ENCODE results near the gene CEACAM5.
A peak's percentile ranks its signal among the peaks of the same experiment; 100 is the strongest.

CEACAM5 gene

GRCh38 chr19:41708481-41708880 is at the start of gene CEACAM5:
Gene CEACAM5 (plus strand): TSS chr19:41708626. CDS start chr19:41708732, 106 bp downstream.
- DNase-seq, result no peak

- no peak for DNase-seq
These were observed 42.4 kb upstream of the CEACAM5 start for GRCh38 chr19:41666075-41666474.

- no peak for DNase-seq
These were observed 40.1 kb upstream of the CEACAM5 start for GRCh38 chr19:41668315-41668714.

GRCh38 chr19:41670755-41671154 is 37.7 kb upstream of the CEACAM5 start:
- DNase-seq, result no peak

GRCh38 chr19:41671486-41671885 is 36.9 kb upstream of the CEACAM5 start:
- no peak for DNase-seq

- DNase-seq, result no peak
These were observed 26.0 kb upstream of the CEACAM5 start for GRCh38 chr19:41682437-41682836.

- DNase-seq, result no peak
These were observed 21.0 kb upstream of the CEACAM5 start for GRCh38 chr19:41687419-41687818.

GRCh38 chr19:41688098-41688497 is 20.3 kb upstream of the CEACAM5 start, which contains the start of gene CEACAM7:
Gene CEACAM7 (minus strand): TSS chr19:41688270. CDS start chr19:41688165, 105 bp downstream.
- no peak for DNase-seq

GRCh38 chr19:41688687-41689086 is 19.7 kb upstream of the CEACAM5 start:
- no peak for DNase-seq

- no peak for DNase-seq
These were observed 18.2 kb upstream of the CEACAM5 start for GRCh38 chr19:41689993-41690800.

GRCh38 chr19:41690801-41691065 is 17.7 kb upstream of the CEACAM5 start:
- no peak for DNase-seq

- DNase-seq, result peak; percentile 22
These were observed 17.0 kb upstream of the CEACAM5 start for GRCh38 chr19:41691268-41691970.

GRCh38 chr19:41694196-41694595 is 14.2 kb upstream of the CEACAM5 start:
- DNase-seq, result no peak

GRCh38 chr19:41694831-41695635 is 13.4 kb upstream of the CEACAM5 start:
- no peak for DNase-seq

- no peak for DNase-seq
These were observed 12.7 kb upstream of the CEACAM5 start for GRCh38 chr19:41695745-41696144.

GRCh38 chr19:41696402-41697197 is 11.8 kb upstream of the CEACAM5 start:
- DNase-seq, result no peak

GRCh38 chr19:41697198-41697855 is 11.1 kb upstream of the CEACAM5 start:
- no peak for DNase-seq

- no peak for DNase-seq
These were observed 9.6 kb upstream of the CEACAM5 start for GRCh38 chr19:41698746-41699230.

GRCh38 chr19:41699231-41699967 is 9.0 kb upstream of the CEACAM5 start:
- no peak for DNase-seq

GRCh38 chr19:41699968-41700323 is 8.5 kb upstream of the CEACAM5 start:
- DNase-seq, result no peak

Data from stimulated activated CD4-positive, alpha-beta T cell treated with anti-CD3 and anti-CD28 coated beads, Interleukin-1b, Interleukin-23, amount 100 ng/mL, for 48 hours (primary cell).